Adrenal gland (tissue), 5 donors: ENCODE measurements around the gene TMED6.

Source experiments
- POLR2A ChIP-seq, 2 donors: fragments of 450-650 bp; IDR thresholded peaks; one replicate each; pipeline ENCODE4 v1.6.1; 2017; ENCODE audit warnings: antibody characterized with exemption in 2 of 2, mild to moderate bottlenecking in 2 of 2, moderate library complexity in 1 of 2
- TF ChIP-seq, protein P1 (sequence below), 6 experiments: fragments of 450-650 bp in 4 of 6; fragments of 200-600 bp in 2 of 6; sonication (generic) in 1 of 6; IDR thresholded peaks; 1 replicate in 5 of 6; 2 replicates in 1 of 6; pipeline versions ENCODE4 v1.5.1 to v1.8.0; 2016 to 2021; ENCODE audit warnings: antibody characterized with exemption in 6 of 6, mild to moderate bottlenecking in 2 of 6, moderate library complexity in 1 of 6
- donor health status: DM: no; HTN: no; CAD: no.

DNA sequence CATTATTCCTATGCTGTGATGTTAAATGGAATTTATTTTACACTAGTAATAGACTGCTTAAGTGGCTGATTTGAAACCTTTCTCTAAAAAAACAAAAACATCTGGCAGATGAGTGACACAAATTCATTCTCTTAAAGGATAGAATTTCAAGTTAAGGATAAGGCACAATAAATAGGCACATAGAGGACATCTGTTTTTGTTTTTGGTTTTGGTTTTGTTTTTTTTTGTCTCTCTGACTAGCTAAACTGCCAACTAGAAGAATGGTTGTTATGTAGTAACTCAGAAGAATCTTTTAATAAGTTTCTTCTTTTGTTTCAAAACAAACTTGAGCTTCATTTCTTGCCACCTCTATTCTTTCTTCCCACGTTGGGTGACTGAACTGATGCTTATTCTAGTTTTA lies 45.6 kb downstream of the TMED6 start:
- TF ChIP-seq, protein P1, sequence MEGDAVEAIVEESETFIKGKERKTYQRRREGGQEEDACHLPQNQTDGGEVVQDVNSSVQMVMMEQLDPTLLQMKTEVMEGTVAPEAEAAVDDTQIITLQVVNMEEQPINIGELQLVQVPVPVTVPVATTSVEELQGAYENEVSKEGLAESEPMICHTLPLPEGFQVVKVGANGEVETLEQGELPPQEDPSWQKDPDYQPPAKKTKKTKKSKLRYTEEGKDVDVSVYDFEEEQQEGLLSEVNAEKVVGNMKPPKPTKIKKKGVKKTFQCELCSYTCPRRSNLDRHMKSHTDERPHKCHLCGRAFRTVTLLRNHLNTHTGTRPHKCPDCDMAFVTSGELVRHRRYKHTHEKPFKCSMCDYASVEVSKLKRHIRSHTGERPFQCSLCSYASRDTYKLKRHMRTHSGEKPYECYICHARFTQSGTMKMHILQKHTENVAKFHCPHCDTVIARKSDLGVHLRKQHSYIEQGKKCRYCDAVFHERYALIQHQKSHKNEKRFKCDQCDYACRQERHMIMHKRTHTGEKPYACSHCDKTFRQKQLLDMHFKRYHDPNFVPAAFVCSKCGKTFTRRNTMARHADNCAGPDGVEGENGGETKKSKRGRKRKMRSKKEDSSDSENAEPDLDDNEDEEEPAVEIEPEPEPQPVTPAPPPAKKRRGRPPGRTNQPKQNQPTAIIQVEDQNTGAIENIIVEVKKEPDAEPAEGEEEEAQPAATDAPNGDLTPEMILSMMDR (IDR thresholded peaks at IDR 0.05), result no peak
- no peak for TF ChIP-seq POLR2A (IDR thresholded peaks at IDR 0.05)
